CMK (cell line): Measurements from ENCODE around the gene CRACR2B.

Experiments used
- DNase-seq: peaks from one replicate; pipeline ENCODE4 v3.0.0-alpha.2; 2010; ENCODE audit warnings: low read depth

The CRACR2B gene

GRCh38 chr11:868802-869201 lies 41.1 kb downstream of the CRACR2B start:
- no peak for DNase-seq

GRCh38 chr11:869399-870126 lies 41.8 kb downstream of the CRACR2B start:
- DNase-seq, result no peak

- DNase-seq, result no peak
Observed at GRCh38 chr11:870127-870413, 42.4 kb downstream of the CRACR2B start.

DNA sequence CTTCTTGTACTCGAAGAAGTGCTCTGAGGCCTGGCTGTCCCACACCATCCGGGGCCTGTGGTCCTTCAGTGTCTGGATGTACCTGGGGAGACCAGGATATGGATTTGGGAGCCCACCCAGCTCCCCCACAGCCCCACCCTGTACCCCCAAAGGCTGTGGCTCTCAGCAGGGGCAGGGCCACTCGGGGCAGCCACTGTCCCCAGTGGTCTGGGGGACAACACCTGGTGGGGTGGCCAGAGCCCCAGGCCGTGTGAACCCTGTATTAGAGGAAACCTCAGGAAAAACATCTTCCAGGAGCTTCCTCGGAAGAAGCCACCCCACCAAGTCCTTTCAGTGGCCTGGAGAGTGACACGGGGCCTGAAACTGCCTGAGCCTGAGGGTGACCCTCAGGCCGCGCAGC lies 42.7 kb downstream of the CRACR2B start:
- no peak for DNase-seq

GRCh38 chr11:871472-871871 lies 43.8 kb downstream of the CRACR2B start:
- no peak for DNase-seq

GRCh38 chr11:872799-873198 lies 45.1 kb downstream of the CRACR2B start:
- DNase-seq, result no peak

GRCh38 chr11:873706-874105 lies 46.0 kb downstream of the CRACR2B start:
- DNase-seq, result no peak

DNA sequence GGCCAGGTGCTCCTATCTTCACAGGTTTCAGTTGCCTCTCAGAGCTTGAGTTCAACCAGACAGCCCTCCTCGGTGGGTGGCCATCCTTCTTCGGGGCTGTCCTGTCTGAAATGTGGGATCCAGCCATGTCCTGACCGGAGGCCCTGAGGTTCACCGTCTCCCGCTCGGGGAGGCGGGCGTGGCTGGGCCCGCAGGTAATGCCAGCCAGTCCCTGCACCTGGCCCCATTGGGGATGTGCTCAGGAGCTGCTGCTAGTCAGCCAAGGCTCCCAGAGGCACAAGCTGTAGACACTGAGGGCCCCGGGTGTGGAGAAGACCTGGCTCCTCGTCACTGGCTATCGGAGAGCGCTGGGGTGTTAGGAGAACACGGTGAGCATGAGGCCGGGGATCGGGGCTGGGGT lies 47.5 kb downstream of the CRACR2B start:
- no peak for DNase-seq

DNA sequence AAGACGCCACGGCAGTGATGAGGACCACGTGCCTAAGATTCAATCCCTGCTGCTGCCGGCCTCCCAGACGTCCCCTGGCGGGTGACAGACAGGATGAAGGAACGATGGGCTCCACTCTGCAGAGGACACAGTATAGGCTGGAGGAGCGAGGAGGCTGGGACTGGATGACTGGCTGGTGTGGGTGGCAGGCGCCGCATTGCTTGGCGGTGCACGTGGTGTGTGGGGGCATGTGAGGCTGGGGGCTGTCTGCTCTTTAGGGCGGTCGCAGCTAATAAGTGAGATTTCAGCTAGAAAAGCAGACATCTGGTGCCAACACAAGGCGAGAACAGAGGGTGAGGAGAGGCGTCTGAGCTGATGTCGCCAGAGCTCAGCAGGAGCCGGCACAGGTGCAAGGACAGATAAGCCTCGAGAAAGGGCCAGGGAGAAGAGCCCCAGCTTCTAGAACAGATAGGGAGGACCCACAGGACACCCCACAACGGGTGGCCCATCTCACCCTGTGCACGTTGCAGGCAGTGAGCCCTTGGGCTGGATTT lies 48.1 kb downstream of the CRACR2B start:
- no peak for DNase-seq

DNA sequence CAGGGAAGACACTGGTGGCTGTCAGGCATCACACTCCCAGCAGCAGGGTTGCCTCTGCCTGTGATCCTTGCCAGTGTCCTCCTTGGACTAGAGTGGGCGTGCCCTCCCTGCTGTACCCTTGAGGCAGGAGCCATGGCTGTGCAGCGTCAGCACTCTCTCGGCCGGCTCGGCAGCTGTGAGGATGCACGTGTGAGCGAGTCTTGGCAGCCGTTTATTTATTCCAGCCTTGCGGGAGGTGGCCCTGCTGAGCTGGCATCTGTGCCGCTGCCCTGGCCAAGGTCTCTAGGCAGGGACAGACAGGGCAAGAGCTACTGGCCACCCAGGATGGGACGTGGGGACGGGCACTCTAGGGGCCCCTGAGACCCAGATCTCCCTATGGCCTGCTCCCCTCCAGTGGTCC lies 48.8 kb downstream of the CRACR2B start:
- no peak for DNase-seq

- no peak for DNase-seq
Observed at GRCh38 chr11:877565-877964, 49.8 kb downstream of the CRACR2B start.

GRCh38 chr11:880447-880846 lies 52.7 kb downstream of the CRACR2B start:
- DNase-seq, result no peak
